Bronchial epithelial cell (primary cell): ENCODE measurements around the gene NPIPA2. TPM values are rescaled to one million over a fixed set of nuclear protein-coding genes. Genes with fewer than 3 reads are reported as not detected.
"Not testable (repeated sequence)": the region's sequence is repeated elsewhere in the genome, so short reads cannot be mapped to it uniquely, and the experiment has no call there.

Experiments used
- DNase-seq: peaks from one replicate; pipeline ENCODE4 v3.0.0-alpha.2; 2010; ENCODE audit warnings: low read depth
- FAIRE-seq: peaks from 2 replicates; lab custom pipeline; 2011; peaks lifted over from hg19 to GRCh38; lab: Jason Lieb, UNC
- H3K27me3 ChIP-seq: 2 replicates; pipeline ENCODE4 v1.5.1; 2011; ENCODE audit warnings: low read length; ENCODE audit not compliant: control insufficient read depth, insufficient read depth
- H3K36me3 ChIP-seq: 2 replicates; pipeline ENCODE4 v1.5.1; 2011; ENCODE audit warnings: low read length; ENCODE audit not compliant: control insufficient read depth, insufficient read depth
- H3K4me3 ChIP-seq: 2 replicates; pipeline ENCODE4 v1.5.1; 2011; ENCODE audit warnings: mild to moderate bottlenecking, low read depth, low read length, control low read depth
- total RNA-seq: library from RNA; depleted of rRNA; stranded (reverse); fragments of >200 nt; gene quantifications from 2 replicates; pipeline ENCODE4 v1.2.1, GENCODE V29; 2014

Gene NPIPA2
- total RNA-seq: 0.13 and 0.53 TPM in 2 replicates

- not testable (repeated sequence) for FAIRE-seq, H3K27me3 ChIP-seq, H3K36me3 ChIP-seq, H3K4me3 ChIP-seq, DNase-seq
Observed at GRCh38 chr16:14742273-14743128, at the start of gene NPIPA2. NPIPA2 (plus strand) TSS chr16:14742533; CDS start chr16:14748066, 5,533 bp downstream.

GRCh38 chr16:14694129-14694528 is 48.2 kb upstream of the NPIPA2 start, which contains the start of gene PLA2G10:
PLA2G10 (minus strand) TSS chr16:14694308; CDS start chr16:14694229, 79 bp downstream.
- not testable (repeated sequence) for DNase-seq, H3K4me3 ChIP-seq, H3K36me3 ChIP-seq, H3K27me3 ChIP-seq, FAIRE-seq

GRCh38 chr16:14701859-14702258 is 40.5 kb upstream of the NPIPA2 start:
- not testable (repeated sequence) for FAIRE-seq, H3K36me3 ChIP-seq, DNase-seq, H3K27me3 ChIP-seq, H3K4me3 ChIP-seq

DNA sequence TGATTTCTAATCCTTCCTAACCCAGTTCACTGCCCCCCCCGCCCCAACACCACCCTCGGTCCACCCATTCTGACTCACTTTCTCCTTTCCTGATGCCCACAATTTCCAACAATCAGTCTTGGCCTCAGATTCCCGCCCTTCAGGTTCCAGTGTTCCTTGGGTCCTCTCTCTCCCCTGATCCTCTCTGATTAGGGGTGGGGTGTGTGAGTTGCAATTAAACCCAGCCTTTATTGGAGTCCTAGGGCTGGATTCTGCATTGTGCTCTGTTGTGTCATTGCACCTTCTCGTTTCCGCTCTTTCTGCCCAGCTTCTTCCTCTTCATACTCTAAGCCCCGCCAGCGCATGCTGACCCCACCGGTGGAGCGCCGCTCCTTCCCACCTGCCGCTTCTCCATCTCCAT is 39.7 kb upstream of the NPIPA2 start:
- not testable (repeated sequence) for DNase-seq, H3K36me3 ChIP-seq, H3K4me3 ChIP-seq, FAIRE-seq, H3K27me3 ChIP-seq

DNA sequence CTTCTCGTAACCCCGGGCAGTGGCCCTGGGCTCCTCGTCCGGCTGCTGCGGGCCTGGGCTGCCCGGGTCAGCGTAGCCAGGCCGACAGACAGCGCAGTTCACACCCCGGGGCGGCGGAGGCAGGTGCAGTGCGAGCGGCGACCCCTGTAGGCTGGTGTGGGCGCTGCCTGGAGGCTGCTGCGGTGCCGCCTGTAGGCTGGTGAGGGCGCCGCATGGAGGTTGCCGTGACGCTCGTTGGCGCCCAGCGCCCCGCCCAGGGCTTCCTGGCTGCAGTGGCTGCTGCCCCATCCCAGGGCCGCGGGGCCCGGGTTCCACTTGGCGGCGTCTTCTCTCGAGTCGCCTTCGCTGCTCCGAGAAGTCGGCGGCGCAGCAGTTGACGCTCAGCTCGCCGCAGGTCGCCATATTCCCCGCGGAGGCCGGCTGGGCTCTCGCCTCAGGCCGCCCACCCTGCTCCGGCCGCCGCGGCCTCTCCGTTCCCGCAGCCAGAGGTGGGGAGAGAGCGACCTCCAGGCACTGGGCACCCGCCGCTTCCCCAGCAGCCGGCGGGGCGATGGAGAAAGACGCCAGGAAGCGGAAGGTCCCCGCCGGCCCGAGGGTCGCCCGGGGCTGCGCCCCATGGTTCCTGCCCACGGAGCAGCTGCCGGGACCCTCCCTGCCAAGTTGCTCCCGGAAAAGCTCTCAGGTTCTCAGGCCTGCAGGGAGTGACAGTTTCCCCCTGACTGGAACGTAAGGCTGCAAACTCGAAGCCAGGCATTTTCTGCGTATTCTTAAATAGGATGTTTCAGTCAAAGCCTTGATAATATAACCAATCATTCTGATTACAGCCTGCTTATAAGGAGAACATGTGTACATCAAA is 38.9 kb upstream of the NPIPA2 start, which contains the start of gene NPIPA3:
NPIPA3 (plus strand) TSS at position 256 of the 856 bp plus-strand sequence. CDS start 5,533 bp downstream, outside the sequence.
- DNase-seq, H3K27me3 ChIP-seq, H3K36me3 ChIP-seq, H3K4me3 ChIP-seq, FAIRE-seq: not testable (repeated sequence)

DNA sequence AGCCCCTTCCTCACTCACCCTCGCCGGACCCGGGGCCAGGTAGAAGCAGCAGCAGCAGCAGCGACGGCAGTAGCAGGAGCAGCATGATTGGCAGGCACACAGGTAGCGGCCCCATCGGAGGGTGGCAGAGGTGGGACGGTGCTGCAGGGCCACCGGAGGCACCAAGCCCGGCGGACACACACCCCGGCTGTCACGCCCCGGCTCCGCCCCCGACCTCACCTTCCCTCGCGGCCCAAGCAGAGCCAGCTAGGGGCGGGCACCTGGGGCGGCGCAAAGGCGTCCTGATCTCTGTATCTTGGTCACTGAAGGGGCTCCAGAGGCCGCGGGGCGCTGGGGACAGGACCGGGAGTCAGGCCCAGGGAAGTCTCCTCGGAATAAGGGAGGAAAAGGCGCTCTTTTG is 9.1 kb upstream of the NPIPA2 start:
- FAIRE-seq: not testable (repeated sequence)

DNA sequence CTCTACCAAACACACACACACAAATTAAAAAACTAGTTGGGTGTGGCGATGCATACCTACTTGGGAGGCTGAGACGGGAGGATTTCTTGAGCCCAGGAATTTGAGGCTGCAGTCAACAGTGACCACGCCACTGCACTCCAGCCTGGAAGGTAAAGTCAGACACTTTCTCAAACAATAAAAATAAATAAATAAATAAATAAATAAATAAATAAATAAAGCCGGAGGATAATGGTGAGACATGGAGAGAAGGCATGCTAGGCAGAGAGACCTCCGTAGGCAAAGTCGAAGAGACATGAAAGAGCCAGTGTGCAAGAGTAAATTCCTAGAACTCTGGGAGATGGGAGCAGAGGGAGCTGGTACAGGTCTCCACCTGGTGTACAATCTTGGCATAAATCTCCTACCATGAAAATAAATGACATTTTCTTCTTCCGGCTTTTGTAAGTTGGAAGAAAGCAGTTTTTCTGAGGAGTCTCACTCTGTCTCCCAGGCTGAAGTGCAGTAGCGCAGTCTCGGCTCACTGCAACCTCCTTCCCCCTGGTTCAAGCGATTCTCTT is 1.4 kb upstream of the NPIPA2 start:
- FAIRE-seq, H3K4me3 ChIP-seq, H3K27me3 ChIP-seq, H3K36me3 ChIP-seq, DNase-seq: not testable (repeated sequence)

More for the DNA sequence above, 9.1 kb upstream of the NPIPA2 start:
- H3K4me3 ChIP-seq, H3K36me3 ChIP-seq, H3K27me3 ChIP-seq, DNase-seq: not testable (repeated sequence)

DNA sequence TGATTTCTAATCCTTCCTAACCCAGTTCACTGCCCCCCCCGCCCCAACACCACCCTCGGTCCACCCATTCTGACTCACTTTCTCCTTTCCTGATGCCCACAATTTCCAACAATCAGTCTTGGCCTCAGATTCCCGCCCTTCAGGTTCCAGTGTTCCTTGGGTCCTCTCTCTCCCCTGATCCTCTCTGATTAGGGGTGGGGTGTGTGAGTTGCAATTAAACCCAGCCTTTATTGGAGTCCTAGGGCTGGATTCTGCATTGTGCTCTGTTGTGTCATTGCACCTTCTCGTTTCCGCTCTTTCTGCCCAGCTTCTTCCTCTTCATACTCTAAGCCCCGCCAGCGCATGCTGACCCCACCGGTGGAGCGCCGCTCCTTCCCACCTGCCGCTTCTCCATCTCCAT is 539 bp upstream of the NPIPA2 start:
- H3K27me3 ChIP-seq, H3K36me3 ChIP-seq, FAIRE-seq, H3K4me3 ChIP-seq, DNase-seq: not testable (repeated sequence)

GRCh38 chr16:14773654-14774053 is 31.3 kb downstream of the NPIPA2 start:
- not testable (repeated sequence) for H3K27me3 ChIP-seq, FAIRE-seq, DNase-seq, H3K4me3 ChIP-seq, H3K36me3 ChIP-seq

DNA sequence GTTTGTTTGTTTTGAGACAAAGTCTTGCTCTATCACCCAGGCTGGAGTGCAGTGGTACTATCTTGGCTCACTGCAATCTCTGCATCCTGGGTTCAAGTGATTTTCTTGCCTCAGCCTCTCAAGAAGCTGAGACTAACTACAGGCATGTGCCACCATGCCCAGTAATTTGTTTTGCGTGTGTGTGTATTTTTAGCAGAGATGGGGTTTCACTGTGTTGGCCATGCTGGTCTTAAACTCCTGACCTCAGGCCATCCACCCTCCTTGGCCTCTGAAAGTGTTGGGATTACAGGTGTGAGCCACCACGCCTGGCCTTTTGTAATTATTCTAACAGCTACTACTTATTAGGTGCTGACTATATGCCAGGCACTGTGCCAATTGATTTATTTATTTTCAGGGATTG is 33.3 kb downstream of the NPIPA2 start:
- DNase-seq, H3K27me3 ChIP-seq, H3K4me3 ChIP-seq, FAIRE-seq, H3K36me3 ChIP-seq: not testable (repeated sequence)

- H3K4me3 ChIP-seq, H3K36me3 ChIP-seq, H3K27me3 ChIP-seq, FAIRE-seq, DNase-seq: not testable (repeated sequence)
Observed at GRCh38 chr16:14776763-14777162, 34.4 kb downstream of the NPIPA2 start.

DNA sequence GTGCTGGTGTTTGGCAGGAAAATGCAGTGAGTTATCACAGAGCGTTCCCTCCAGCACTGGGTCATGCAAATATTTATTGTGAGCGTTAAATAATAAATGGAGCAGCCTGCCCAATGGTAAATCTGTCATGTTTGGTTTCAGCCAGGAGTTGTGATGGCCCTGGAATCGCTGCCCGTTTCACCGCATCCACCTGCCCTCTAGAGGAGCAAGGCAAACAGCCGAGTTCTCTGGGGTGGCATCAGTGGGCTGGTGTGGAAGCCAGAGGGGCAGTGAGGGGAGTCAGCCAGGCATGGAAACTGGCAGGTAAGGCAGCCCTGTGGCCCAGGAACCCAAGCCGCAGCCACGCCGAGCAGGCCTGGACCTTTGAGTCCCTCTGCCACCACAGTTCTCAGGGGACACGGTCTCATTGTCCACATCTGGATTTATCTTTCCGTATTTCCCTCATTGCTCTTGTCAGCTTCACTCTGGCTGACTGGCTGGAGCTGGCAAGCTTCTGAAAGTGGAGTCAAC is 37.1 kb downstream of the NPIPA2 start:
- H3K4me3 ChIP-seq, H3K36me3 ChIP-seq, H3K27me3 ChIP-seq, DNase-seq, FAIRE-seq: not testable (repeated sequence)

DNA sequence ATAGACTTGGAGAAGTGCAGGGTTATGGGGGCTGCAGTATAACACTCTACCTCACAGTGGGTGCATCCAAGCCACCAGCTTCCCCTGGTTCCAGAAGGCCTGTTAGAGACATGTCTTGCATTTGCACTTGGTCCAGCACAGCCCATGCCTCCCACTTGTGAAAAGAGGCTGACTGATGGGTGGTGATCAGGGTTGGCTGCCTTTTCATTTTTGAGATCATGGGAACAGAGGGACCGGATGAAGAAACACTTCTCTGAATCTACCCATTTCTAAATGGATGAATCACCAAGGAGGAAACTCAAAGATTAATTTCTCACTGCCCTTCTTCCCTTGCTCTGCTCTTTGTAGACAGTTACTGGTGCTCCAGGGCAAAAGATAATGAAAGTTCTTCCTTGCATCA is 43.8 kb downstream of the NPIPA2 start:
- H3K4me3 ChIP-seq, FAIRE-seq, H3K27me3 ChIP-seq, H3K36me3 ChIP-seq, DNase-seq: not testable (repeated sequence)
